SK-N-SH treated with all-trans-retinoic acid at 6 μM for 48 hours (cell line): ENCODE measurements around the gene NUP210.

Experiments used
- ATAC-seq: fragments of 200-7000 bp; cut with Tn5 transposase; 3 replicates; pipeline ENCODE4 v1.9.1; 2020; ENCODE audit warnings: mild to moderate bottlenecking, moderate library complexity
- ARNTL ChIP-seq: fragments of 450-650 bp; formaldehyde crosslinking; IDR thresholded peaks from 2 replicates; pipeline ENCODE4 v1.5.0; 2020; ENCODE audit warnings: low read depth, mild to moderate bottlenecking, moderate library complexity, borderline replicate concordance
- BACH2 ChIP-seq: fragments of 250-450 bp; sonication (Bioruptor Pico); IDR thresholded peaks from 2 replicates; pipeline ENCODE4 v1.9.0; 2021; ENCODE audit warnings: mild to moderate bottlenecking, borderline replicate concordance
- CSDC2 ChIP-seq: fragments of 250-450 bp; sonication (Bioruptor Pico); IDR thresholded peaks from 2 replicates; pipeline ENCODE4 v1.5.0; 2020; ENCODE audit warnings: mild to moderate bottlenecking, moderate library complexity
- ESRRG ChIP-seq: fragments of 250-450 bp; sonication (Bioruptor Pico); IDR thresholded peaks from 2 replicates; pipeline ENCODE4 v1.6.1; 2021; ENCODE audit warnings: mild to moderate bottlenecking
- GLIS3 ChIP-seq: fragments of 250-450 bp; sonication (Bioruptor Pico); IDR thresholded peaks from 2 replicates; pipeline ENCODE4 v1.5.0; 2020; ENCODE audit warnings: mild to moderate bottlenecking, moderate library complexity
- ISL1 ChIP-seq: fragments of 250-450 bp; sonication (Bioruptor Pico); IDR thresholded peaks from 2 replicates; pipeline ENCODE4 v2.1.2; 2022; ENCODE audit warnings: mild to moderate bottlenecking, moderate library complexity
- OSR1 ChIP-seq: fragments of 250-450 bp; sonication (Bioruptor Pico); IDR thresholded peaks from 2 replicates; pipeline ENCODE4 v1.8.0; 2022; ENCODE audit warnings: moderate library complexity, mild to moderate bottlenecking, inconsistent platforms
- POU6F1 ChIP-seq: fragments of 250-450 bp; sonication (Bioruptor Pico); IDR thresholded peaks from 2 replicates; pipeline ENCODE4 v1.8.0; 2021; ENCODE audit warnings: low read depth, mild to moderate bottlenecking, moderate library complexity, borderline replicate concordance
- PPARA ChIP-seq: fragments of 250-450 bp; sonication (Bioruptor Pico); IDR thresholded peaks from 2 replicates; pipeline ENCODE4 v1.5.0; 2020; ENCODE audit warnings: mild to moderate bottlenecking, borderline replicate concordance
- RARB ChIP-seq: fragments of 250-450 bp; sonication (Bioruptor Pico); IDR thresholded peaks from 2 replicates; pipeline ENCODE4 v1.8.0; 2021; ENCODE audit warnings: mild to moderate bottlenecking, moderate library complexity
- SNAI2 ChIP-seq: fragments of 250-450 bp; sonication (Bioruptor Pico); IDR thresholded peaks from 2 replicates; pipeline ENCODE4 v1.5.0; 2020; ENCODE audit warnings: mild to moderate bottlenecking, moderate library complexity
- TCF4 ChIP-seq: fragments of 250-450 bp; sonication (Bioruptor Pico); IDR thresholded peaks from 2 replicates; pipeline ENCODE4 v1.8.0; 2021; ENCODE audit warnings: mild to moderate bottlenecking, moderate library complexity, borderline replicate concordance
- TOX ChIP-seq: fragments of 250-450 bp; sonication (Bioruptor Pico); IDR thresholded peaks from 2 replicates; pipeline ENCODE4 v1.8.0; 2021; ENCODE audit warnings: mild to moderate bottlenecking, moderate library complexity, borderline replicate concordance
- TSHZ2 ChIP-seq: fragments of 250-450 bp; sonication (Bioruptor Pico); IDR thresholded peaks from 2 replicates; pipeline ENCODE4 v1.5.0; 2020; ENCODE audit warnings: mild to moderate bottlenecking, moderate library complexity
- ZC3H10 ChIP-seq: fragments of 250-450 bp; sonication (Bioruptor Pico); IDR thresholded peaks from 2 replicates; pipeline ENCODE4 v1.5.1; 2021; ENCODE audit warnings: mild to moderate bottlenecking, moderate library complexity
- ZFP3 ChIP-seq: fragments of 250-450 bp; sonication (Bioruptor Pico); IDR thresholded peaks from 2 replicates; pipeline ENCODE4 v1.5.0; 2020; ENCODE audit warnings: mild to moderate bottlenecking, moderate library complexity
- ZFP30 ChIP-seq: fragments of 450-650 bp; formaldehyde crosslinking; IDR thresholded peaks from 2 replicates; pipeline ENCODE4 v1.5.0; 2022; ENCODE audit warnings: mild to moderate bottlenecking, moderate library complexity
- ZNF565 ChIP-seq: fragments of 450-650 bp; formaldehyde crosslinking; conservative IDR thresholded peaks from 2 replicates; pipeline ENCODE4 v1.5.0; 2020; ENCODE audit warnings: low read depth, mild to moderate bottlenecking, moderate library complexity
- ZNF70 ChIP-seq: fragments of 450-650 bp; formaldehyde crosslinking; IDR thresholded peaks from 2 replicates; pipeline ENCODE4 v1.5.0; 2020; ENCODE audit warnings: mild to moderate bottlenecking, moderate library complexity
- ZNF8 ChIP-seq: fragments of 450-650 bp; formaldehyde crosslinking; IDR thresholded peaks from 2 replicates; pipeline ENCODE4 v1.5.0; 2020; ENCODE audit warnings: mild to moderate bottlenecking, moderate library complexity
- TF ChIP-seq, protein P1 (sequence below): fragments of 250-450 bp; sonication (Bioruptor Pico); IDR thresholded peaks from 2 replicates; pipeline ENCODE4 v1.5.1; 2021; ENCODE audit warnings: mild to moderate bottlenecking, moderate library complexity
- TF ChIP-seq, protein P2 (sequence below): fragments of 250-450 bp; sonication (Bioruptor Pico); IDR thresholded peaks from 2 replicates; pipeline ENCODE4 v1.5.1; 2020; ENCODE audit warnings: low read depth, mild to moderate bottlenecking, moderate library complexity
- TF ChIP-seq, protein P3 (sequence below): fragments of 250-450 bp; sonication (Bioruptor Pico); IDR thresholded peaks from 2 replicates; pipeline ENCODE4 v1.8.0; 2020; ENCODE audit warnings: mild to moderate bottlenecking, moderate library complexity, borderline replicate concordance

NUP210 gene

DNA sequence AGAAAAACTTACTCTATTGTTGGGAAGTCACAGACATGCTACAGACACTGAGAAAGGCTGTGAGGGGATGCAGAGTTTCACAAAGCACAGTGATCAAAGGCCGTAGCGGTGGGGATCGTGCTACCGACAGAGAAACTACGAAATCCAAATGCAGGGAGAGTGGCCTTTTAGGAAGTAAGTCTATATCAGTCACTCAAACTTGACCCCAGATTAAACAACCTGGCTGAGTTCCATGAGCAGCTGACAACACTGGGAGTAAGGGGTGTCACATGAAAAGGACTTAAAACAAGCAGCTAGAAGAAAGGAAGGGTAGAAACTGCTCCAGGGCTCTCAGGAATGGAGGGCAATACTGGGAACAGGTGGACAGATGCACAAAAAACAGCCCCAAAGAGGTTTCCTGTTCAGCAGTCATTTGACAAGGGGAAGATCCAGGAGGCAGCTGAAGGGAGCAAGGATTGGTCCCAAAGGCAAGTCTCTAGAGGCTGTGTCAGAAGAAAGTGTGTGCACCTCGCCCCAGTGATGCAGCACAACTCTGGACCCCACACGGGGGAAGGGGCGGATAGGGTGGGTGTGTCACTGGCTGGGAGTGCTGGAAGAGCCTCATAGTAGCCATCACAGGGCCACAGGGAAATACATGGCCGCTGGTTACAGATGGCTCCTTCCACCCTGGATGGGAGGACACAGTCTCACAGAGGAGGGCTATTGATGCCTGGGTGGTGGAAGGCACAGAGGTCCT, 39.7 kb upstream of the NUP210 start:
- TF ChIP-seq TOX (CRISPR knock-in tag): no peak
- no peak for TF ChIP-seq ZNF70
- TF ChIP-seq OSR1 (CRISPR knock-in tag): no peak
- TF ChIP-seq, protein P1, sequence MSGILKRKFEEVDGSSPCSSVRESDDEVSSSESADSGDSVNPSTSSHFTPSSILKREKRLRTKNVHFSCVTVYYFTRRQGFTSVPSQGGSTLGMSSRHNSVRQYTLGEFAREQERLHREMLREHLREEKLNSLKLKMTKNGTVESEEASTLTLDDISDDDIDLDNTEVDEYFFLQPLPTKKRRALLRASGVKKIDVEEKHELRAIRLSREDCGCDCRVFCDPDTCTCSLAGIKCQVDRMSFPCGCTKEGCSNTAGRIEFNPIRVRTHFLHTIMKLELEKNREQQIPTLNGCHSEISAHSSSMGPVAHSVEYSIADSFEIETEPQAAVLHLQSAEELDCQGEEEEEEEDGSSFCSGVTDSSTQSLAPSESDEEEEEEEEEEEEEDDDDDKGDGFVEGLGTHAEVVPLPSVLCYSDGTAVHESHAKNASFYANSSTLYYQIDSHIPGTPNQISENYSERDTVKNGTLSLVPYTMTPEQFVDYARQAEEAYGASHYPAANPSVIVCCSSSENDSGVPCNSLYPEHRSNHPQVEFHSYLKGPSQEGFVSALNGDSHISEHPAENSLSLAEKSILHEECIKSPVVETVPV (CRISPR knock-in tag): no peak
- TF ChIP-seq ZNF565 (CRISPR knock-in tag): no peak
- no peak for TF ChIP-seq ARNTL
- no peak for TF ChIP-seq ZNF8 (CRISPR knock-in tag)
- TF ChIP-seq SNAI2 (CRISPR knock-in tag): no peak
- no peak for TF ChIP-seq TCF4 (CRISPR knock-in tag)
- no peak for TF ChIP-seq GLIS3 (CRISPR knock-in tag)
- no peak for TF ChIP-seq PPARA (CRISPR knock-in tag)
- TF ChIP-seq, protein P2, sequence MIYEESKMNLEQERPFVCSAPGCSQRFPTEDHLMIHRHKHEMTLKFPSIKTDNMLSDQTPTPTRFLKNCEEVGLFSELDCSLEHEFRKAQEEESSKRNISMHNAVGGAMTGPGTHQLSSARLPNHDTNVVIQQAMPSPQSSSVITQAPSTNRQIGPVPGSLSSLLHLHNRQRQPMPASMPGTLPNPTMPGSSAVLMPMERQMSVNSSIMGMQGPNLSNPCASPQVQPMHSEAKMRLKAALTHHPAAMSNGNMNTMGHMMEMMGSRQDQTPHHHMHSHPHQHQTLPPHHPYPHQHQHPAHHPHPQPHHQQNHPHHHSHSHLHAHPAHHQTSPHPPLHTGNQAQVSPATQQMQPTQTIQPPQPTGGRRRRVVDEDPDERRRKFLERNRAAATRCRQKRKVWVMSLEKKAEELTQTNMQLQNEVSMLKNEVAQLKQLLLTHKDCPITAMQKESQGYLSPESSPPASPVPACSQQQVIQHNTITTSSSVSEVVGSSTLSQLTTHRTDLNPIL (CRISPR knock-in tag): no peak
- TF ChIP-seq, protein P3, sequence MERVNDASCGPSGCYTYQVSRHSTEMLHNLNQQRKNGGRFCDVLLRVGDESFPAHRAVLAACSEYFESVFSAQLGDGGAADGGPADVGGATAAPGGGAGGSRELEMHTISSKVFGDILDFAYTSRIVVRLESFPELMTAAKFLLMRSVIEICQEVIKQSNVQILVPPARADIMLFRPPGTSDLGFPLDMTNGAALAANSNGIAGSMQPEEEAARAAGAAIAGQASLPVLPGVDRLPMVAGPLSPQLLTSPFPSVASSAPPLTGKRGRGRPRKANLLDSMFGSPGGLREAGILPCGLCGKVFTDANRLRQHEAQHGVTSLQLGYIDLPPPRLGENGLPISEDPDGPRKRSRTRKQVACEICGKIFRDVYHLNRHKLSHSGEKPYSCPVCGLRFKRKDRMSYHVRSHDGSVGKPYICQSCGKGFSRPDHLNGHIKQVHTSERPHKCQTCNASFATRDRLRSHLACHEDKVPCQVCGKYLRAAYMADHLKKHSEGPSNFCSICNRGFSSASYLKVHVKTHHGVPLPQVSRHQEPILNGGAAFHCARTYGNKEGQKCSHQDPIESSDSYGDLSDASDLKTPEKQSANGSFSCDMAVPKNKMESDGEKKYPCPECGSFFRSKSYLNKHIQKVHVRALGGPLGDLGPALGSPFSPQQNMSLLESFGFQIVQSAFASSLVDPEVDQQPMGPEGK (CRISPR knock-in tag): no peak
- no peak for TF ChIP-seq ZC3H10 (CRISPR knock-in tag)
- no peak for TF ChIP-seq ZFP3 (CRISPR knock-in tag)
- TF ChIP-seq ZFP30 (CRISPR knock-in tag): no peak
- TF ChIP-seq CSDC2 (CRISPR knock-in tag): no peak
- TF ChIP-seq POU6F1 (CRISPR knock-in tag): no peak
- no peak for TF ChIP-seq ESRRG (CRISPR knock-in tag)
- TF ChIP-seq BACH2 (CRISPR knock-in tag): no peak
- ATAC-seq: no peak

DNA sequence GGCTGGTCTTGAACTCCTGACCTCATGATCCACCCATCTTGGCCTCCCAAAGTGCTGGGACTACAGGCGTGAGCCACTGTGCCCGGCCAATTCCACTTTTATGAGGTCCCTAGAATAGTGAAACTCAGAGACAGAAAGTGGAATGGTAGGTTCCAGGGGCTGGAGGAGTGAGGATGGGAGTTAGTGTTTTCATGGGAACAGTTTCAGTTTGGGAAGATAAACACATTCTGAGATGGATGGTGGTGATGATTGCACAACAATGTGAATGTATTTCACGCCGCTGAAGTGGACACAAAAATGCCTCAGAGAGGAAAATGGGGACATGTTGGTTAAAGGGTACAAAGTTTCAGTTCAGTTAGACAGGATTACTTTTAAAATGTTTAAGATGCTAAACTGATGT, 37.5 kb upstream of the NUP210 start:
- TF ChIP-seq TSHZ2 (no peak), ESRRG (CRISPR knock-in tag) (no peak), ZC3H10 (CRISPR knock-in tag) (no peak), ZNF565 (CRISPR knock-in tag) (no peak), ZFP30 (CRISPR knock-in tag) (no peak), BACH2 (CRISPR knock-in tag) (no peak), OSR1 (CRISPR knock-in tag) (no peak), GLIS3 (CRISPR knock-in tag) (no peak), SNAI2 (CRISPR knock-in tag) (no peak), ZNF70 (no peak), ZNF8 (CRISPR knock-in tag) (no peak), RARB (CRISPR knock-in tag) (no peak), ARNTL (no peak), ISL1 (CRISPR knock-in tag) (no peak), PPARA (CRISPR knock-in tag) (no peak)
- TF ChIP-seq, protein P1 (CRISPR knock-in tag): no peak
- TF ChIP-seq, protein P3 (CRISPR knock-in tag): no peak
- no peak for ATAC-seq
